ENCODE measurements around the gene USP25. TPM values are rescaled to one million over a fixed set of nuclear protein-coding genes. Genes with fewer than 3 reads are reported as not detected.

Gene USP25
- total and polyA plus RNA-seq, 2 of the 8 experiments (the other 6 are each of a cell fraction or from before 2014, with no cell fraction given) = 11.2 to 48.1 TPM

GRCh38 chr21:15809818-15810217 is 80.0 kb downstream of the USP25 start:
- CTCF ChIA-PET (ENCODE audit: partially characterized antibody) = no interaction called here
- no peak overlapping the region for H2BK20ac ChIP-seq (ENCODE audit: low read length)

More at GRCh38 chr21:15809818-15810217, 80.0 kb downstream of the USP25 start:
- Histone ChIP-seq H3K79me2 (ENCODE audit: control insufficient read depth in 1 of 2, insufficient read depth in 2 of 2, low read length in 2 of 2) (peaks cover 0 to 14% of the 10 kb centered on the region in 2 experiments; a peak in 2 of 4 replicates), H3K36me3 (ENCODE audit: control insufficient read depth in 2 of 4, insufficient read depth in 4 of 4, low read length in 3 of 4) (peaks cover 0 to 26% (median 11%) of the 10 kb centered on the region in 4 experiments; a peak in 4 of 8 replicates), H3K9me3 (ENCODE audit: insufficient read depth in 2 of 2, low read depth in 1 of 2, low read length in 1 of 2) (peaks cover 5 to 12% of the 10 kb centered on the region in 2 experiments; a peak in 3 of 4 replicates), H2BK5ac (ENCODE audit: low read depth, low read length) (no peak overlapping the region), H4K8ac (ENCODE audit: extremely low read depth, insufficient read depth, low read length) (no peak overlapping the region), H4K20me1 (replicated peaks in 1 of 2; ENCODE audit: control insufficient read depth in 1 of 2, insufficient read depth in 2 of 2, low read length in 2 of 2) (no peaks in the 10 kb centered on the region), H3K56ac (replicated peaks; ENCODE audit: insufficient read length, low read depth, low read length) (no peak overlapping the region), H2BK12ac (ENCODE audit: low read depth, low read length) (no peak overlapping the region), H2AK5ac (ENCODE audit: low read depth, low read length) (no peak overlapping the region), H3K27me3 (replicated peaks in 1 of 4; ENCODE audit: control insufficient read depth in 3 of 4, extremely low read depth in 1 of 4, insufficient read depth in 3 of 4, low read length in 3 of 4) (no peaks in the 10 kb centered on the region), H3K23me2 (ENCODE audit: low read depth, low read length) (no peaks in the 10 kb centered on the region), H3K23ac (ENCODE audit: insufficient read length) (no peak overlapping the region), H3K14ac (ENCODE audit: insufficient read length) (no peak overlapping the region), H3K4me1 (replicated peaks in 1 of 4; ENCODE audit: control insufficient read depth in 3 of 4, insufficient read depth in 4 of 4, low read length in 3 of 4) (no peaks in the 10 kb centered on the region; a peak in 2 of 7 replicates), H2BK15ac (ENCODE audit: low read length) (no peak overlapping the region), H3K9ac (replicated peaks in 1 of 4; ENCODE audit: extremely low read depth in 1 of 4, low read depth in 3 of 4, low read length in 3 of 4) (no peak overlapping the region), H3K27ac (ENCODE audit: low read depth, low read length) (no peak overlapping the region), H3K4me2 (ENCODE audit: insufficient read depth in 1 of 2, low read depth in 2 of 2, low read length in 2 of 2) (no peak overlapping the region), H3K4me3 (ENCODE audit: extremely low read depth in 1 of 4, insufficient read depth in 2 of 4, low read depth in 3 of 4, low read length in 4 of 4) (no peak overlapping the region), H4K5ac (ENCODE audit: insufficient read length, low read depth, low read length) (no peak overlapping the region), H4K91ac (replicated peaks; ENCODE audit: insufficient read length, low read length) (no peak overlapping the region), H3K79me1 (ENCODE audit: low read depth, low read length) (no peaks in the 10 kb centered on the region), H2BK120ac (replicated peaks; ENCODE audit: low read depth, low read length) (no peak overlapping the region), H3K4ac (replicated peaks; ENCODE audit: insufficient read length, low read depth, low read length) (no peak overlapping the region), H2AFZ (ENCODE audit: low read length) (no peak overlapping the region), H3K18ac (ENCODE audit: extremely low read depth, low read length) (no peak overlapping the region)
- 93% methylated on average over 3 of the region's 3 CpGs; no CpG with 5 or more reads in 1 of the 2 experiments for WGBS, 2 experiments (ENCODE audit: extremely low coverage in 1 of 2, insufficient coverage in 1 of 2, insufficient read length in 1 of 2, insufficient replicate concordance in 2 of 2, low coverage in 1 of 2, low lambda C conversion rate in 2 of 2, missing lambda C conversion rate in 1 of 2)
- TF ChIP-seq TEAD4 (IDR thresholded peaks at IDR 0.05; ENCODE audit: low read depth, low read length) (no peak), BACH1 (IDR thresholded peaks at IDR 0.05; ENCODE audit: low read length) (no peak), POU5F1 (IDR thresholded peaks at IDR 0.05; ENCODE audit: low read depth, low read length) (no peak), SP1 (IDR thresholded peaks at IDR 0.05; ENCODE audit: low read depth, low read length) (no peak), E2F6 (IDR thresholded peaks at IDR 0.05) (no peak), CHD2 (IDR thresholded peaks at IDR 0.05; ENCODE audit: low read length) (no peak), TCF12 (IDR thresholded peaks at IDR 0.05; ENCODE audit: low read depth, low read length) (no peak), MAX (IDR thresholded peaks at IDR 0.05) (no peak), KDM1A (IDR thresholded peaks at IDR 0.05; ENCODE audit: borderline replicate concordance, low read length) (no peak), POLR2A (IDR thresholded peaks at IDR 0.05; ENCODE audit: control extremely low read depth in 1 of 2, low read depth in 2 of 2, low read length in 2 of 2) (no peak)
- TF ChIP-seq, protein P1, sequence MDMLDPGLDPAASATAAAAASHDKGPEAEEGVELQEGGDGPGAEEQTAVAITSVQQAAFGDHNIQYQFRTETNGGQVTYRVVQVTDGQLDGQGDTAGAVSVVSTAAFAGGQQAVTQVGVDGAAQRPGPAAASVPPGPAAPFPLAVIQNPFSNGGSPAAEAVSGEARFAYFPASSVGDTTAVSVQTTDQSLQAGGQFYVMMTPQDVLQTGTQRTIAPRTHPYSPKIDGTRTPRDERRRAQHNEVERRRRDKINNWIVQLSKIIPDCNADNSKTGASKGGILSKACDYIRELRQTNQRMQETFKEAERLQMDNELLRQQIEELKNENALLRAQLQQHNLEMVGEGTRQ (IDR thresholded peaks at IDR 0.05; ENCODE audit: low read length) = no peak
- FAIRE-seq = no peak
- DNase-seq (ENCODE audit: low read depth in 1 of 2, low spot score in 2 of 2) = no peak
- POLR2A ChIA-PET (ENCODE audit: partially characterized antibody) = no interaction called here

Measured in H1 (cell line).